GM18951 (cell line): Measurements from ENCODE around the gene USP22.

Source experiments
- POLR2A ChIP-seq: IDR thresholded peaks from 4 replicates; pipeline ENCODE4 v1.6.1; 2011; ENCODE audit warnings: mild to moderate bottlenecking; ENCODE audit not compliant: insufficient read length, insufficient read depth; ENCODE audit errors: extremely low read depth
- in situ Hi-C: fragments of 300-500 bp; cut with MboI; formaldehyde crosslinking; loops from one replicate; pipeline ENCODE4 v1.12.0; 2022; ENCODE audit warnings: low sequenced_read_pairs, mixed read lengths, inconsistent platforms; ENCODE audit not compliant: unreplicated experiment

Gene USP22

GRCh38 chr17:20975566-20975965 is 67.2 kb downstream of the USP22 start:
- in situ Hi-C loops = no loop called here
- no peak for TF ChIP-seq POLR2A

GRCh38 chr17:20970329-20970728 is 72.5 kb downstream of the USP22 start:
- in situ Hi-C loops = no loop called here
- no peak for TF ChIP-seq POLR2A

DNA sequence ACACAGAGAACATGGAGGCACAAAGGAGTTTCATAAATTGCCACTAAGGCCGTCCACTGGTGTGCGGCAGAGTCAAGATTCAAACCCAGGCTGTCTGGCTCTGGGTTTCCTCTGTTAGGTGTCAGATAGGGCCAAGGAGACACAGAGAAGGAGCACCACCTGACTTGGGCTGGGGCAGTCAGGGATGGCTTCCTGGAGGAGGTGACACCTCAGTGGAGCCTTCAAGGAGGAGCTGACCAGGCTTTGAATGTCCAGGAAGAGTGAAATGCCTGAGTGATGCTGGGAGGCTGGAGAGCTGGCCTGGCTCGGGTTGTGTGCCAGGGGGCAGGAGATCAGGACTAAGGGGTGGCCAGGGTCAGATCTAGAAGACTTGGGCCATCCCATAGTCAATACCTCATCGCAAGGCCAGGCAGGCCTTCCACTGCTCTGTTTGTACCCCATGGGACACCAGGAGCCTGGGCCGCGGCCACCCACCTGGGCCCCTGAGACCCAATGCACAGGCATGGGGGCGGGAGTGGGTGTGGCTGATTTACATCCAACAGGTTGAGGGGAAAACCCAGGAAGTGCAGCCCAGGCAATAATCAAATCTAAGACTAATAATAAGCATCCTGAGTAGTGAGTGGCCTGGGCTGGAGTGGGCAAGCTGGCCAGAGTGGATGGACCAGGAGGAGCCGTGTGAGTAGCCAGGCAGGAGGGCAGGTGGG is 73.7 kb downstream of the USP22 start:
- no peak for TF ChIP-seq POLR2A
- in situ Hi-C loops = no loop called here

DNA sequence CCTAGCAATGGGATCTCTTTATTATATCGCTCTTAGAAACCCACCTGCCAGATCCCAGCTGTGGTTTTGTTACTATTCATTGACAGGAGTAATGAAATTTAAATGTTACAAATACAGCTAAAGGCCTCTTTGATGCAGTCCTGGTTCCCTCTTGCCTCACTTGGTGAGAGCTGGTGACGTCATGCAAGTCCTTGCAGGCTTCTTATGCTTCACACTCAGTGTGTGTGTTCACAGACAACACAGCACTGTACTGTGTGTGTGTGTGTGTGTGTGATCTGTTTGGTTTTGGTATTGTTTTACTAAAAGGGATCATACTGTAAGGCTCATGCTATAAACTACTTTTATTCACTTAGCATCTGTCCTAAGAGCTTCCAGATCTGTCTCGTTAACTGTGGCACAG is 75.0 kb downstream of the USP22 start:
- no peak for TF ChIP-seq POLR2A
- in situ Hi-C loops = no loop called here

DNA sequence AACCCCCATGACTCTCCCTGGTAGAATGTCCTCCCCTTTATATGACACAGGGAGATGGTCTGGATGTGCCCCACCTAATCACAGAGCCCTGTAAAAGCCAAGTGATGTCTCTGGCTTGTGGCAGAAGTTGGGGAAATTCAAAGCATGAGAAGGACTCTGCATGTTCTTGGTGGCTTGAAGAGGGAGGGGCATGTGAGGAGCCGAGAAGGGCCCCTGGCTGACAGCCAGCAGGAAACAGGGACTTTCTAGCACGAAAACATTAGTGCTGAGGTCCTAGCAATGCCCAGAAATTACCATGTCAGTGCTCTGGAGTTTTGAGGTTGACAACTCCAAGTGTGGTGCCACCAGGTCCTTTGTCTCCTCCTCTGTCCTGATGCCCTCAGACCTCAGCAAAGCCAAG is 75.9 kb downstream of the USP22 start:
- in situ Hi-C loops = no loop called here
- TF ChIP-seq POLR2A = no peak

DNA sequence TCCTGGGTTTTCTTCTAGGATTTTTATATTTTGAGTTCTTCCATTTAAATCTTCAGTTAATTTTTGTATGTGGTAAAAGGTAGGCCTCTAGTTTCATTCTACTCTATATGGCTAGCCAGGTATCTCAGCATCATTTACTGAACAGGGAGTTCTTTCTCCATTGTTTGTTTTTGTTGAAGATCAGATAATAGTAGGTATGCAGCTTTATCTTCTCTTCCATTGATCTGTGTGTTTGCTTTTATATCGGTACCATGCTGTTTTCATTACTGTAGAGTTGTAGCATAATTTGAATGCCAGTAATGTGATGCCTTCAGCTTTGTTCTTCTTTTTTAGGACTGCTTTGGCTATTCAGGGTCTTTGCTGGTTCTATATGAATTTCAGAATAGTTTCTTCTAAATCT is 77.3 kb downstream of the USP22 start:
- TF ChIP-seq POLR2A = no peak

DNA sequence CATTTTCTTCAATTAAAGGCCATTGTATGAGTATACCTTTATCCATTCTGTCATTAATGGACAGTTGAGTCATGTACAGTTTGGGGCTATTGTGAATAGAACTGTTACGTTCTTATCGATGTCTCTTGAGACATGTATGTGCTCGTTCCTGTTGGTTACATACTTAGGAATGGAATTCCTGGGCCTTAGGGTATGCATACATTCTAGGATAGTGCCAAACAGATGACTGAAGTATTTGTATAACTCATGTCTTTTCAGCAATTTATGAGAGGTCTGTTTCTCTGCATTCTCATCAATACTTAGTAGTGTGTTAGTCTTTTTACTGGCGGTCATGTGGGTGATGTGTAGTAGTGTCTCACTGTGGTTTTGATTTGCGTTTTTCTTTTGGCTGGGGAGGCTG is 81.2 kb downstream of the USP22 start:
- in situ Hi-C loops = no loop called here
- TF ChIP-seq POLR2A = no peak

More for the DNA sequence above, 77.3 kb downstream of the USP22 start:
- in situ Hi-C loops = no loop called here

DNA sequence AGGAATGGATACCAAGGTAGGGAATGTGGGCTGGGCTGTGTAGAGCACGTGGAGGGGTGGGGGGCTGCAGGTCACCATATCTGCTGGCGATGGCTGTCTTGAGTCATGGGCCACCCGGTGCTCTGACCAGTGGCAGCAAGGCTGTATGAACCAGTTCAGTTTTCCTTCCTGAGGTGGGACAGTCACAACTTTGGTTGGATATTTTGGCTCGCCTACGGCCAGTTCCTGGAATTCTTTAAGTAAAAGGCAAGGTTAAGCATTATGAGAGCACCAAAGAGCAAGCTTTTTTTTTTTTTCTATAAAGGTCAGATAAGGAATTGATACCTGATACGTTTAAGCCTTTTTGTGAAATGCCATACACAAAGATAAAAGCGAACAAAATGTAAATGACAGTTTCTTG is 81.9 kb downstream of the USP22 start:
- in situ Hi-C loops = no loop called here

GRCh38 chr17:20955427-20956323 is 87.1 kb downstream of the USP22 start:
- in situ Hi-C loops = no loop called here
- no peak for TF ChIP-seq POLR2A

More for the DNA sequence above, 81.9 kb downstream of the USP22 start:
- TF ChIP-seq POLR2A = no peak

- no peak for TF ChIP-seq POLR2A
These were observed 88.0 kb downstream of the USP22 start for GRCh38 chr17:20954794-20955193.

DNA sequence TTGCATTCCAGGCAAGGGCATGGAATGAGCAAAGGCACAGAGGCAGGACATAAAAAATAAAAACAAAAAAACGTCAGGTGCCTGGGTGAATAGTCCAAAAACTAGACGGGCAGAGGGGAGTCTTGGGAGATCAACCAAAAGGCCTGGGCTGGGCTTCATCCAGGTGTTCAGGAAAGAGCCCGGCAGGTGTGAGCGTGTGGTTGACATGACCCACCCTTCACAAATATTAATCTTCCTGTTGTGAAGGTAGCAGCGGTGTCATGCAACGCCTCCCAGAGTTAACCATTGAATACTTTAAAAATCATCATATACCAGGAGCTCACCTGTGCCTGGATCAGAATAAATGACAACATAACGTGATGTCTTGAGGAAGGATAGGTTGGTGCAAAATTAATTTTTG is 90.6 kb downstream of the USP22 start:
- TF ChIP-seq POLR2A = no peak
- in situ Hi-C loops = no loop called here

More at GRCh38 chr17:20954794-20955193, 88.0 kb downstream of the USP22 start:
- in situ Hi-C loops = no loop called here
